Activated CD4-positive, alpha-beta T cell treated with anti-CD3 and anti-CD28 coated beads for 4 hours (primary cell): ENCODE data around the gene OR1S2.
"Not testable (repeated sequence)": the region's sequence is repeated elsewhere in the genome, so short reads cannot be mapped to it uniquely, and the experiment has no call there.

Source experiments
- DNase-seq, 2 donors: peaks; one replicate each; pipeline ENCODE4 v3.0.0-alpha.2; 2020

OR1S2 gene, protein sequence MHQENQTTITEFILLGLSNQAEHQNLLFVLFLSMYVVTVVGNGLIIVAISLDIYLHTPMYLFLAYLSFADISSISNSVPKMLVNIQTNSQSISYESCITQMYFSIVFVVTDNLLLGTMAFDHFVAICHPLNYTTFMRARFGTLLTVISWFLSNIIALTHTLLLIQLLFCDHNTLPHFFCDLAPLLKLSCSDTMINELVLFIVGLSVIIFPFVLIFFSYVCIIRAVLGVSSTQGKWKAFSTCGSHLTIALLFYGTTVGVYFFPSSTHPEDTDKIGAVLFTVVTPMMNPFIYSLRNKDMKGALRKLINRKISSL

GRCh38 chr11:58204042-58204441 lies at the start of gene OR1S2:
TSS of gene OR1S2 (minus strand) at chr11:58204142. CDS start at chr11:58204142, 0 bp downstream.
- no peak for DNase-seq

DNA sequence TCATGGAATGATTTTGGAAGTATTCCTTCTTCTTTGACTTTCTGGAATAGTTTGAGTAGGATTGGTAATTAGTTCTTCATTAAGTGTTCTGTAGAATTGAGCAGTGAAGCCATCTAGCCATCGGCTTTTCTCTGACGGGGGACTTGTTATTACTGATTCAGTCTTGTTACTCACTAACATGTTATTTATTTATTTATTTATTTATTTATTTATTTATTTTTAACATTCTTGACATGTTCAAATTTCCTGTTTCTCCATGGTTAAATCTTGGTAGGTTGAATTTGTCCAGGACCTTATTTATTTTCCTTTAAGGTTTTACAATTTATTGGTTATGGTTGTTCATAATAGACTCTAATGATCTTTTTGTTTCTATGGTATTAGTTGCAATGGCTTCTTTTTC lies 40.0 kb upstream of the OR1S2 start:
- no peak for DNase-seq

GRCh38 chr11:58227956-58228615 lies 24.1 kb upstream of the OR1S2 start:
- DNase-seq: no peak

DNA sequence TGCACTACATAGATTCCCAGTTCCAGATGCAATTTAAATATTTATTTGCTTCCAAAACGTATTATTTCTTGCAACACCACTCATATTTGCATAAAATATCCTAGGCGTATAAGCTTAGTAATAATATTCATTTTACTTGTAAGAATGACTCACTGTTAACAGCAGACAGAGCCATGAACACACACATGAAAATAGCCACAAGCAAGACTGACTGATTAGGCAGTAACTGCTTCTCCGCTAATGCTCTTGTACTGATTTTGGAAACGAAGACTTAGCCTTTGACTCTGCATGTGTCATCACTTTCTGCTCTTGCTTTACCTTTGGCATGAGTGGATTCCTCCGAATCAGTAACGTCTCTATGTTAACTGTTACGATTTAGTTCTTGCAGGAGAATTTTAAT lies 18.8 kb upstream of the OR1S2 start:
- no peak for DNase-seq

DNA sequence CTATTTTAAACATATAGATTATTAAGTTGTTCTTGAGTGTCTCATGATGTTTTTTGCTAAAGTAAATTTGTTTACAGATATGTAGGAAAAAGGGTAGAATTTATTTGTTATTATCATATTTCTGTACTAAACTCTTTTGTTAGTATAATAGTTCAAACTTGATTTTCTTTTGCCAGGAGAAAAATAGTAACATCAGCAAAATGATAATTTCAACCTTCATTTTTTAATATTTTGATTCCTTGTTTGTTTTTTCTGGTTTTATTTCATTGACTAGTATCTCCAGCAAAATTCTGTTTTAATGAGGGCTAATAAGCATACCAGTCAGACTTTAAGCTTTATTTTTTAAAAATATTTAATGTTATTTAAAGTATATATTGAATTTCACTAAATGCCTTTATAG lies 12.5 kb upstream of the OR1S2 start:
- no peak for DNase-seq

GRCh38 chr11:58212420-58212819 lies 8.5 kb upstream of the OR1S2 start, which contains the start of gene OR1S1:
TSS of gene OR1S1 (plus strand) at chr11:58212720.
- not testable (repeated sequence) for DNase-seq

DNA sequence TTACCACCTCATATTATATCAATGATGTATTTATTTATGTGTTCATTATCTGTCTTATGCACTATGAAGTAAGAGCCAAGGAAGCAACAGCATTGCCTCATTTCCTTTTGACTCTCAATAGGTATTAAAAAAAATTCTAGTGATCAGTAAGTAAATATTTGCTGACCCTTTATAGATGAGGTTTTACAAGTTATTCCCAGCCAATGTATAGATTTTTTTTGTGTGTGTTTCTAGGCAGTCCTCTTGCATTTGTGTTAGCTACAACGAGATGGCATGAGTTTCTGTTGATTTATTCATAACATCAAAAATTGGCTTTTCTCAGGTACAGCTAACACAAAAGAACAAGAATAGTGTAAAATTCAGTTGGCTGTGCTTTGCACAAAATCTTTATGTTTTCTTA lies 4.7 kb downstream of the OR1S2 start:
- DNase-seq: no peak

- DNase-seq: no peak
These were observed 8.0 kb downstream of the OR1S2 start for GRCh38 chr11:58195939-58196338.

DNA sequence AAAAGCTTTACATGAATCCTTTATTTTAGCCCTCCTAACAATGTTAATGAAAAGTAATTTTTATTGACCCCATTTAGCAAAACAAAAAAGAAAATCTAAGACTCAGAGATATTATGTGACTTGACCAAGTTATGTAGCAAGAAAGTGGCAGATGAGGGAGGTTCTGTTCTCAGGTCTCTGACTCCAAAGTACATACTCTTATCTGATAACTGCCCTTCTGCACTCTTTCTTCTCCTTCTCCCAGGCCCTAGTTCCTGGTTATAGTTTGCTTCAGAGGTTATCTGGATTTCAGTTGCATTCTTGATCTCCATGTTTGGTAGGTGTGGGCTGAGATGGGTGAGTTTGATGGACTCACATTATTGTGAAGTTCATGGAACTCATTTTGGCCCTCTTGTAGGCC lies 10.6 kb downstream of the OR1S2 start:
- DNase-seq: no peak

DNA sequence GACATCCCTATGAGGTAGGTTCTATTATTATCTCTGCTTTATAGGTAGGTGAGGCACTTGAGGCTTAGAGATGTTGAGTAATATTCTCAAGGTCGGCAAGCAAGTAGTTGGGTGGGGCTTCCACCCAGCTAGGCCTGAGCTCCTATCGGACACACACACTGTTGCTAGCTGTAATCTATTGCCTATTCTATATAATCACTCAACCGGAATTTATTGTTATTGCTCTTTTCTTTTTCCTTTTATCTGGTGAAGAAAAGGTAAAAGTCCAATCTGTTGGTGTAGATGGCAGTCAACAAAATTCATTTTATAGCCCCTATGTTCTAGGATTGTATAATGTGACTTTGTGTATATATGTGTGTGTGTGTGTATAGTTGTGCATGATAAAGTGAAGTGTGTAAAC lies 11.7 kb downstream of the OR1S2 start:
- no peak for DNase-seq

DNA sequence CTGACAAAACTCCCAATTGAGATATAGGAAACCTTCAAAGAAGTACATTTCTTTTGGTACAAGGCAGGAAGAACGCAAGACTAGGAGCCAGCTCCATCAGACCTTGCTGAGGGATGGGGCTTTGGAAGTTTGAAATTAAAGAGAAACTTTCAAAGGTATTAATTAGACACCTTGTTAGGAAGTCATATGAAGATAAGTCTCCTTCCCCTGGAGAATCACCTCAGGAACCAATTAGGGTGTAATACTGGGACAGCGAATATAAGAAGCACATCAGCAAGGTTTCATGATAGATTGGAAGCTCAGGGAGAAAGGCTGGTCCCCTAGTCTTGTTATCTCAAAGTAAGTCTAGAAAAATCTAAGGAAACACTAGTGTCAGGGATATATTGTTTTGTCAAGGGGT lies 15.2 kb downstream of the OR1S2 start, which contains the start of gene OR9Q2:
Gene OR9Q2 (plus strand): TSS at position 301 of the 400 bp plus-strand sequence. CDS start 1,421 bp downstream, outside the sequence.
- DNase-seq: no peak

- no peak for DNase-seq
These were observed 17.0 kb downstream of the OR1S2 start for GRCh38 chr11:58186938-58187337.

DNA sequence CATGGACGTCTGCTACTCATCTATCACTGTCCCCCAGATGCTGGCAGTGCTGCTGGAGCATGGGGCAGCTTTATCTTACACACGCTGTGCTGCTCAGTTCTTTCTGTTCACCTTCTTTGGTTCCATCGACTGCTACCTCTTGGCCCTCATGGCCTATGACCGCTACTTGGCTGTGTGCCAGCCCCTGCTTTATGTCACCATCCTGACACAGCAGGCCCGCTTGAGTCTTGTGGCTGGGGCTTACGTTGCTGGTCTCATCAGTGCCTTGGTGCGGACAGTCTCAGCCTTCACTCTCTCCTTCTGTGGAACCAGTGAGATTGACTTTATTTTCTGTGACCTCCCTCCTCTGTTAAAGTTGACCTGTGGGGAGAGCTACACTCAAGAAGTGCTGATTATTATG lies 24.3 kb downstream of the OR1S2 start:
- DNase-seq: no peak

- no peak for DNase-seq
These were observed 25.5 kb downstream of the OR1S2 start for GRCh38 chr11:58178444-58178843.

DNA sequence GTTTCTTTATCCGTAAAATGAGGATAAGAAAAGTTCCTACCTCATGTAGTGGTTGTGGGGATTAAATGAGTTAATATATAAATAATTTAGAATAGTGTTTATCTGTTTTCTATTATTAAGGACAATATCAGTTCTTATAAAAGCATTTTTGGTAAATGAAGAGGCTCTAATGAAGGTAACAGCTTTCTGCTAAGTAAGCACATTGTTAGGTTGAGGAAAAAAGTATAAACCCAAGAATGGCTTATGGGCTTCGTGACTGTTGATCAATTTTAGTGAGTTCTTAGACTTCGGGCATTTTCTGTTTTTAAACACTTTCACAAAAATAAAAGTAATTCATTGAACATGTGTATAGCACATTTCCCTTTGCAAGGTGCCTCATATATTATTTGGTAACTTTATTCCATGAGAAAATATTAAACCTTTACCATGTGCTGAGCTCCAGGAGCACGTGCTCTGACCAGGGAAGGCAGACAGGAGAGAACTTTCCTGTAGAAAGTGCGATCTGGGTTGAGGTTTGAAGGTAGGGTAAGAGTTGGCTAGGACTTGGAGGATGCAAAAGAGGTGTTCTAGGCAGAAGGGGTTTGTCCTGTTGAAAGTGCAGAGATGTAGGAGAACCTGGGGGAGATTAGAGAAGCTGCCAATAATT lies 26.4 kb downstream of the OR1S2 start:
- DNase-seq: no peak

DNA sequence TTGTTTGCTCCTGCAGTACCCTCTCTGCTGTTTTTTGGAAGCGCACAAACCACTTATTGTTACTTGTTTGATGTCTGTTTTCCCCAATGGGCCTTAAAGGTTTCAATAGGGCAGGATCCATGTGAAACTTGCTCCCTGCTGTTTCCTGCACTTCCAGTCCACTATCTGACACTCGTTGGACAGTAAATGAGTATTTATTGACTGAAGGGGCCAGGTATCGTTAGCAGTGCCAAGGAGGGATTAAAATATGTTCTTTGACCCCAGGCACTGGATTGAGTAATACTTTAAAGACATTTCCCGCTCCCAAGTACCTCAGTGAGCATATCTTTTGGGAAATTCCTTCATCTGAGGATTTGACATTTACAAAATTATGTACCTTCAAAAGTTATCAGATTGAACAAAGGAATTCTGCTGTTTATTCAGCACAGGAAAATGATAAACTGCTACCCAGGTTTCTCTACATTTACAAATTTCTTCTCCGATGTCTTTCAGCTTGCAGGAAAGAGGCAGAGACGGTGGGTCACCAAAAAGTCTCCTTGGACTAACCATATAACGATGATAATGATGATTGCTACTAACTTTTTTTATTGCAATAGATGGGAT lies 38.3 kb downstream of the OR1S2 start:
- no peak for DNase-seq

- no peak for DNase-seq
These were observed 39.0 kb downstream of the OR1S2 start for GRCh38 chr11:58164990-58165389.

DNA sequence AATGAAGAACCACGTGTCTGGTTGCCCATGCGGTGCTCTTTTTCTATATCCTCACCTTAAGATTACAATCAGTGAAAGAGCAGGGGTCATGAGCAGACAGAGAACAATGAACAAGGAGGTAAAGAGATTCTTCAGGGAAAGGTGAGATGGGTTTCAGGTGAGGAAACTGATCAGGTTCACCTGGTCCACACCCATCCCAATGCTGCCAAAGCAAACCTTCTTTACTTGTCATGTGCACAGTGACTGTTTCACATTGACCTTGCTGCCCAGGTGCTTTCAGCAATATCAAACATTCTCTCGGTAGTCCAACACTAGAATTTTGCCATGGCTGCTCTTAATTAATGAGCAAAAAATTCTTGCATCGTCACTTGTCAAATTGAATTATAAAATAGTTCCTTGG lies 39.6 kb downstream of the OR1S2 start:
- no peak for DNase-seq
